HG03558 (cell line): ENCODE results near the gene SMAD3.

ENCODE experiments used
- ATAC-seq: cut with Tn5 transposase; IDR thresholded peaks from one replicate; pipeline ENCODE4 v1.9.1; 2021; ENCODE audit warnings: moderate number of reproducible peaks; ENCODE audit not compliant: unreplicated experiment; ENCODE audit errors: extremely low read depth

SMAD3 gene

DNA sequence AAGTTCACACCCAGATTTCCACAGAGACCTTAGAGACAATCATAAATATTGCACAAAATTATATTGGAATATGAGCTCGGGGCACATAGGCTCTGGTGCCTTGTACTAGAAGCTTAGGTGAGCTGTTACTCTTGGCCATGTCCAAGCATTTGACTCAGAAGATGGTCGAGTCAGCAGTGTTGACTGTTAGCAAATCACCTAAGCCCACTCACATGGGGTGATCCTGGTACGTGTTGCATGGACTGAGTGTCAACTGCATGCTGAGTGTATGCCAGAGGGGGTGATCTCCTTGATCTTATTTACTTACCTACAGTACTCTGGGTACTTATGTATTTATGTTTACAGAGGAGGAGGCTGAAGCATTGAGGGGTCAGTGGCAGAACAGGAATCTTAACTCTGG is 14.0 kb downstream of the SMAD3 start:
- ATAC-seq: no peak

DNA sequence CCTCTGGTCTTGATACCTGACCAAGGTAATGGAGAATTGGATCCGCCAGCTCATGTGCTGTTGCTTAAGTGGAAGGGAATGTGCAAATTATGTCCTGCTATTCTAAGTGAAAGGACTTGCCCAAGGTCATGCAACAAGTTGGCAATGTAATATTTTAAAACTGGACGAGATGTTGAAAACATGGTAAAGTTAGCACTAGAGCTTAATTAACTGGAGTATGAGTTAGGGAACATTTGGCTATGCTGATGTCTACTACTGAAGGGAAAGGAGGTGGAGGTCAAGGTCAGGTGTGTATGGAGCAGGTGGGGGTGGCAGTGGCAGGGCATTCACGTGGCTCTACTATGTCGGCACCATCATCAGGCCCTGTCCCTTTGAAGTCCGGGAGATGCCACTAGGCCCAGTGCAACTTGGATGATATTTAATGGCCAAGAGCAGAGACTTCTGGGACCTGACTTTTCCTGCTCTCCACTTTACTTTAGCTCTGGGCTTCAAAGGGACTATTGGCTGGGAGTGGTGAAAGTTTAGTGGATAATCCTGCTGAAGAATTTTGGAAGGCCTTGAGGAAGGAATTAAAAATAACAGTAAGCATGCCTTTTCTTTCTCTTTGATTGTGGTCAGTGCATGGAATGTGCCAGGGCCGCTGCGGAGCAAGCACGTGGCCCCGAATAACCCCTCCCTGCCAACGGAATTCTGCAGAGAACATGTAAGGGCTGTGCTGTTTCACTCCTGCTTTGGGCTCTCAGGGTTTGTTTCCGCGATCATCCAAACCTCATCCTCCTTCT is 14.9 kb downstream of the SMAD3 start:
- no peak for ATAC-seq

DNA sequence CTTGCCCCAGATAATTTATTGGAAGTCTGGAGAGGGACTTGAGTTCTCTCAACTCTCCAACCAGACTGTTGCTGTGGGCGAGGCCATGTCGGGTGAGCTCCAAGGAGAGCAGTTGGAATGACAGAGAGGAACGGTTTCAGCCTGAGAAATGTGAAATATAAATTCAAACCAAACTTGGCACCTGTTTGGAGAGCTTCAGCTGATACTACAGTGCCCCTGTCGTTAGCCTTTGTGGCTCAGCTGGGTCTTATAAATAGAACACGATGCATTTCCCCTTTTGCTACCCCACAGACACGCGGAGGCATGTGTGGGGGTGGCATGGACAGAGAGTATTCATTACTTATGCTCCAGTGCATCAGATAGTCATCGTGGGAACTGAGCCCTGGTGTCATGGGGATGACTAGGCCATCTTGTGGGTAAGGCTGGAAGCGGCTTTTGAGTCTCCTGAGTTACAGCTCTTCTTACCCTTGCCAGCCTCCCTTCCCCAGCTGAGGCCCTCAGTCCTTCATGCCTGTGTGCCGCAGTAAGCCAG is 15.6 kb downstream of the SMAD3 start:
- no peak for ATAC-seq

DNA sequence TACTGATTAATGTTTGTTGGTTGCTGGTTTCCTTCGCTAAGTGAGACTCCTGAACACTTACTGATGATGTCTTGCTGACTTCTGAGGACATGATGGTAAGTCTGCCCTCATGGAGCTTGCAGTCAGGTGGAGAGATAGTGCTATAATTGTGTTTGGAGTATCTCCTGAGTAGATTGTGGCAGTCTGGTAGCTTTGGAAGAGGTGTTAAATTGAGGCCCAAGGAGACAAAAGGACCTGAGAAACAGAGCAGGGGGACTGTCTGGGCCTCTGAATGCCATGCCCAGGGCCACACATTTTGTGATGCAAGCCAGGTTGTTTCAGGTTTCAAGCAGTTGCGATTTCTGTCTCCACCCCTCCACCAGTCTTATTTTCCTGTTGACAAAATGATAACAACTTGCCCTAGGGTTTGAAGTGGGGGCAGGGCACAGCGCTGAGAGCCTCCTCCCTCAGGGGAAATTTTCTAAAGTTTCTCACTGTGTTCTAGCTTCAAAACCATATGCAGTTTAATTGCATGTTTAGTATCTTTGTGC is 16.7 kb downstream of the SMAD3 start:
- no peak for ATAC-seq

DNA sequence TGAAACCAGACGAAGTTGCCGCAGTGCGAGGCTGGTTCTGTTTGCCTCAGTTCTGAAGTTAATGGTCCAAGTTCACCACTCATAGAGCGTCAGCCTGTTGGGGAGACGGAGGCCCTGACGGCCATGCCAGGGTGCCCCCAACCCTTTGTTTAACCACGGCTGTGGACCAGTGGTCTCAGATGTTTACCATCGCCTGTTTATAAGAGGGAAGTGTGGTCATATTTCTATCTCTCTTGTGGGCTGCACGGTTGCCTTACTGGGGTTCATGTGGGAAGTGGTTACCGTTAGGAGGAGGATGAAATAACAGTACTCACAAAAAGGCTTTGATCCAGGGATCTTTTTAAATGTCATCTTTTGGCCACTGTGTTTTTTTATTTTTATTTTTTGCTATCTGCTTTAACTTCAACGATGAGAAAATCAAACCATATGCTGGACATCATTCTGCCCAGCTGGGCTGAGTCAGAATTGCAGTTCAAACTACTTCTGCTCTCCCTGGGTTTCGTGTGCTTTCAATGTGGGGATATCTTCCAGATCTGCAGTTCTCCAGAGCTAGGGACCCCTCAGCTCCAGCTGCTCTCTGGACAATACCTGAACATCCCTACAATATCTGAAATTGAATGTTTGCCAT is 17.8 kb downstream of the SMAD3 start:
- no peak for ATAC-seq

DNA sequence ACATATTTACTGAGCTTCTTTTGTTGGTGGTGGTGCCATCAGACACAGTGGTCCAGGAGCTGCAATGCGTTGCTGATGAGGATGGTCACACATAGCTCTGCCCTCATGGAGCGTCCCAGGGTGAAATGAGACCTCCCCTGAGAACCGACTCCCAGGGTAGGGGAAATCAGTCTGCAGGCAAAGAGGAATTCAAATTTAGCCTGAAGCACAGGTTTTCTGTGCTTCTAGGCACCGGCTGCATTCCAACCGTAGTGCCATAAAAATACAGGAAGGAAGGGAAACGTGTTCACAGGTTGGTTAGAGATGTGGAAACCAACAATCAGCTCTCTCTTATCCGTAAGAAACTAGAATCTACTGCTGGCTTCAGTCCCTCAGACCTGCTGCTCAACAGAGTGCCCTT is 19.2 kb downstream of the SMAD3 start:
- ATAC-seq: no peak

DNA sequence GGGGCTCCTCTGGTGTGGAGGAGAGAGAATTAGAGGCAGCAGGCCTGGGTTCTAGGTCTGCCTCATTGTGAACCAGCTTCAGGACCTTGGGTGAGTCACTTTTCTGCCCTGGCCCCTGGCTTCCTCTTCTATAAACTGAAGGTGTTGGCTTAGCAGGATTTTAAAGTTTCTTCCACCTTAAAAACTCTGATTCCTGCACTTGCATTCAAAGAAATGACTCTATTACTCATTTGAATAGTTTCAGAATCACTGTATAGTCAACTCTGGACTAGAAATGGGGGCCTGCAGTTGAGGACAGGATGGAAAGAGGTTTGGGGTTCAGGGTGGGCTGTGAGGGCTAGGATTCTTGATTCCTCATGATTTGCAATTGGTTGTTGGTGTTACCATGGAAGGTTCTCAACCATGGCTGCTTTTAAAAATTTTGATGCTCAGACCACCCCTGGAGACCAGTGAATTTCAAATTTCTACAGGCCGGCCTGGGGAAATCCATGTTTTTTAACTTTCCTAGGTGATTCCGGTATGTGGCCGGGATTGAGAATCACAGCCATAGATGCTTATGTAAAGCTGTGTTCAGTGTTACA is 19.9 kb downstream of the SMAD3 start:
- ATAC-seq: no peak

DNA sequence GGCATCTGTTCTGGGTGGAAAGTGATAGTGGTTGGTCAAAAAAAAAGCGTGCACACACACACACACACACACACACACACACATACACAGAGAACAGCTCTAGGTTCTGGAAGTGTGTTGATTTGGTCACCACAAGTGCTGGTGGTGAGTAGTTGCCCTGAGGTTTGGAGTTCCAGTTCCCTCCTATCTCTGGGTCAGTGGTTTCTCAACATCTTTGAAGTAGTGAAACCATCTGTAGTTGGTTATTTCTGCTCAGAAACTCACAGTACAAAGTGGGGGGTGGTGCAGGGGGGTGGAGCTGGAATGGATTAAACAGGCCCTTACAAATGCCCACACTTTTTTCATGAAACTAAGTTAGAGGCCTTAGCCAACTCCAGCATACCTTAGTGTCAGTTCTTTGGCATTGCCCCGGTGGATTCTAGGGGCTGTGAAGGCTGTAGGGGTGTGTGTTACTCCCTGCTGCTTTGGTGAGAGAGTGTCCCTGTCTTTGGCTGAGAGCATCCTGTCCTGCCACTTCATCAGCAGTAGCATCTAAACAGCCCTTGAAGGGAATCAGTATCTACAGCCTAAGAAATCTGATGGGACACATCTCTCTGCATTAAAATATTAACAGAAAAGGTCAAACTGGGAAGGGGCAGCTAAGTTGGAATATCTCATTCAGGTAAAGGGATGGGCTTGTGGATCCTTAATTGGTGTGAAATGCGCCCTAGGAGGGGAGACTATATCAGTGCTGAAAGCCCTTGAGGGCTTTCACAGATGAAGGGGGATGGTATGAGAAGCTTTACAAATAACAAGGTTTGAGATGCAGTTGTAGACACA is 20.6 kb downstream of the SMAD3 start:
- ATAC-seq: peak; percentile 35

DNA sequence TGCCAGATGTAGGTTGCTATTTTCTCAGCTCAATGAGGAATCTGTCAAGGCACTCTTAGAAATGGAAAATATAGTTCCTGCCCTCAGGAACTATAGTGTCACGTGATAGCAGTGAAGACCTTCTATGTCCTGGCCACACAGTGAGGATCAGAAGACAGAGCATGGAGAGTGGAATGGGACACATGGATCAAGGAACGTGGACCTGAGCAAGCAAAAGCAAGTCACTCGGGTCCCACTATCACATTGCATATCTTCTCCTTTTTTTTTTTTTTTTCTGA is 21.2 kb downstream of the SMAD3 start:
- no peak for ATAC-seq

DNA sequence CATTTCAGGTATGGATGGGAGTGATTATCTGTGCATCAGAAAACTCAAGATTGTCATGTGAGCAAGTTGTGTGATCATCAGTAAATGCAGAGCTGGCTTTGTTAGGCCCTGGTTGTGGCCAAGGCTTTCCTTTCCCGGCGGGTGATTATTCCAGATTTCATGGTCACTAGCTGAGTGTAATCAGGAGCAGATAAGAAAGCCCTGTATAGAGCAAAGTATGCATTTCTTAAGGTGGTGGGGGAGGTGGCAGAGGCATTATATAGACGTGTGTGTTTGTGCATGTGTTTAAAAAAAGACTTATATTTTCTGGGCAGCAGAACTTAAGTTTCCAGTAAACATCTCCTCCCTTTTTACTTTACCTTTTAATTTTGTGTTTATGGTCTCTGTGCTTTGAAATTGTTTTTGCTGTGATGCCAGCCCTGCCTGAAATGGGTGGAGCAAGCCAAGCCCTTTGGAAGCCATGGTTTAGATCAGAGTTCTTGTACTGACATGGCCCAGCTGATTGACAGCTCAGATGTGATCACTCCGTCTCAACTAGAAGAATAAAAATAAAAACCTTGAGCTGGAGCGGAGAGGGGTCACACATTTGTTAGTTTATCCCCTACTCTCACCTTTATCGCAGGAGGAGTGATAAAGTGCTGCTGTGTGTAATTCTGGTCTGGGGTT is 22.2 kb downstream of the SMAD3 start:
- ATAC-seq: no peak

DNA sequence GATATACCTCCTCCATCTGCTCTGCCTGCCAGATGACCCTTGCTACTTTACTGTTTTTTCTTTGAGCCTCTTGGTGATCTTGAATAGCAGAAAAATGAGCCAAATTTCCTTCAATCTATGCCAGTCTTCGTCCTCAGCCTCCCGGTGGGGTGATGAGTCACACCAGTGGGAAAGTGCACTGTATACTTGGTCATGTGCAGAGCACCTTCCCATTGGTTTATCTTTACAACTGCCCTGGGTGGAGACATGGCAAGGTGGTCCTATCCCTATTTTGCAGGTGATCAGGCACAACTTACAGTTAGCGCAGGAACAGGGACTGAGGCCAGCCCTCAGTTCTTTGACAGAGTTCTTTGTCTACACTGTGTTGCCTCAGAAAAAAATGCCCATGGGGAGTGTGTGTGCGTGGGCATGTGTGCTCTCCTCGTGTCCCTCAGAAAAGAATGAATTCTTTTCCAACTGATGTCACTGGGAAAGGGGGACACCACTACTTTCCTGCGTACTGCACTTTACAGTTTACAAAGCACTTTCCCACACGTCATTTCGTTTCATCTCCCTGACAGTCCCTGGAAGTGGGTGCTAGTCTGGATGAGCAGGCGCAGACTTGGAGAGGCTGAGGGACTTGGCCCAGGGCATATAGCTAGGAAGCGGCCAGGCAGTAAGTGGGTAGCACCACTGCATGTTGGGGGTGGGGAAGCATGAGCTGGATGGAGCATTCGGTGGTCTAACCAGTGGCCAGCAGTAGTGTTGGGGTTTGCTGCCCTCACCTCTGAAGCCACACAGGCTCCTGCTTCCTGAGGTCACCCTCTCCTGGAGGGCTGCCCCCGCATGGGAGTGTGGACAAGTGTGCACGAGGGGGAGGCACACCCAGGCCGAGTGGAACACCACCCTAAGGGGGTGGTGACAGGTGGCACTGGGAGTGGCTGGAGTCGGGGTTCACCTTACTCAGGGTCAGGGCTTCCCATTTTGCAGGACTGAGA is 24.1 kb downstream of the SMAD3 start:
- no peak for ATAC-seq

DNA sequence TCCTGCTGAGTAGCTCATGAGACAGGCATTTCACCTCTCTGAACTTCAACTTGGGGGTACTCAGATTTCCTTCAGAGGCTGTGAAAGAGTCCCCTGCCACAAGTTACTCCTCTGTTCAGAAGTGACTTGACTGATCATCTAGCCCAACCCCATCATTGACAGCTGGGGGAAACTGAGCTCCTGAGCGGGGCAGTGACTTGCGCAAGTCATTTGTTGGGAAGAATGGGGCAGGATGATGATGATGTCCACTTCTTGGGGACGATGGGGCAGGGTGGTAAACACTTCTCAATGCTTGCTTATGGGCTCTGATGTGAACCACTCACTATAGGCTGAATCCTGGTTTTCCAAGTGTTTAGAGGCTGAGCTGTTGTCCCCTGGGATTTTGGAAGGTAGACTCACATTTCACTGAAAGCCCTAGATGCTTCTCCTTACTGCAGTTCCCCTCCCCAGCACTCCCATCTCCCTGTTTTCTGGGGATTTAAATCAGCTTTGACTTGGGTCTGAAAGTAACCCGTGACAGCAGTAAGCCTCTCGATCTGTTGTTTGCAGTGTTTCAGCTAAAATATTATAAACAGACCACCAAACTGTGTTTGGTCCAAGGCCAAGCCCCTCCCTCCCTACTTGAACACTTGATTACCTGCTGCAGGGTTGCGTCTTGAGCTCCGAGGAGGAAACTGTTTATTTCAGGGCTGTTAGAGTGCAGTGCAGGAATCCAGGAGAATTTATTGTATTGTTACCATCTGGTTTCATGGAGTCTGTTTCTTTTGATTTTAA is 25.1 kb downstream of the SMAD3 start:
- ATAC-seq: no peak

DNA sequence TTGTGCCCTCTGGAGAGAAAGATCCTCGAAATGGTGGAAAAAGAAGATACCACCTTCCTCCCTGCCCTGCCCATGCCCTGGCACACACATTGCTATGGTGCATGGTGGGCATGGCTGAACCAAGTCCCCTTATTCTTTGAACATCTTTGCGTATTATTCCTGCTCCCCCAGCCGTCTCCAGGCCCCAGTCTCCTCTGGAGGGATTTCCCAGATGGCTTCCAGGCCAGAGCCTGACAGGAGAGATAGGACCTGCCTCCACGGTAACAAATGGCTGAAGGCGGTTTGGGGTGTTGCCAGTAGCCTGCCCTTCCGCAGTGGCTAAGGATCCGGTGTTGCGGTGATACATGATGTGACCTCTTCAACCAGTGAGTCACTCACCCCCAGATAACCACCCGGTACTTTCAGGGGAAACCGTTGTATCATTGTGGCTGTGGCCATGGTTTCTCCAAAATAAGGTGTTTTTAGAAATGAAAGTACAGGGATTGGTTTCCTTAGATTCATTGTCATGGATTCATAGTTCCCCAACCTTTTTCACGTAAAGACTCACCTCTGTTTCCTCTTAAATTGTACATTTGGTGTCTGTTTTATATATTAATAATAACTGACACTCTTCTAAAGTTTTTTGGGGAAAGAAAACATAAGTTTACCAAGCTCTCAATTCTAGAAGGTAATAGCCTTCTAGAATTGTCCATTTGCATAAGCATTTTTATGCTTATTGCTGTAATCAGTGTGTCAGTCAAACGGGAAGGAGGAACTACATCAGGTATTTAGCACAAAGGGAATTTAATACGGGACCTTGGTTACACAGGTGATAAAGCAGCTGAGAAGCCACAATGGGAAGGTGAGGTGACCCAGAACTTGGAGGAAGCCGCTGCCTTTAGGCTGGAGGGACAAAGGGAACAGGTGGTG is 25.9 kb downstream of the SMAD3 start:
- peak; percentile 63 for ATAC-seq

DNA sequence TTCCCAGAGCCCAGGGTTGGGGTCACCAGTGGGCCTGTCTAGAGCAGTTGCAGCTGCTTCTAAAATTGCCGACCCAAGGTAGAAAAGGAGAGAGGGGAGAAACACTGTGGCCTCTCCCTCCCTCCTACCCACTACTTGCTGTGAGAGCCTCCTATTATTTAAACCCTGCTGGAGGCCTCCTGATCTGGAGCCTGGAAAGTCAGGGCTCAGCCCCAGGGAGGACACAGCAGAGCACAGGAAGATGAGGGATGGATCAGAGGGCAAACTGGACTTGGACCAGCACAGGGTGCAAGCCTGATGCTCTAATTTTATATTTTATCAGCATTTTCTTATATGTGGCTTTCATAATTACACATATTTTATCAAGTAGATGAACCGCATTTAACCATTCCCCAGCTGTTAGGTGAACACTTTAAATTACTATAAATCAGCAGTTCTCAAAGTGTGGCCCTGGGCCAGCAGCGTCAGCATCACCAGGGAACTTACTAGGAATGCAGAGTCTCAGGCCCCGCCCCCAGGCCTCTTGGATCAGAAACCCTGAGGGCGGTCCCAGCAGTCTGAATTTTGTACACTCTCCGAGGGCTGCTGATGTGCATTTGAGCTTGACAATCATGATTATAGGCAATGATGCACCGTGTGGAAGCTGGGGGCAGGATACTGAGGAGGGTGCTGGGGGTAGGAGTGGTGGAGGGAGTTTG is 26.7 kb downstream of the SMAD3 start:
- no peak for ATAC-seq

DNA sequence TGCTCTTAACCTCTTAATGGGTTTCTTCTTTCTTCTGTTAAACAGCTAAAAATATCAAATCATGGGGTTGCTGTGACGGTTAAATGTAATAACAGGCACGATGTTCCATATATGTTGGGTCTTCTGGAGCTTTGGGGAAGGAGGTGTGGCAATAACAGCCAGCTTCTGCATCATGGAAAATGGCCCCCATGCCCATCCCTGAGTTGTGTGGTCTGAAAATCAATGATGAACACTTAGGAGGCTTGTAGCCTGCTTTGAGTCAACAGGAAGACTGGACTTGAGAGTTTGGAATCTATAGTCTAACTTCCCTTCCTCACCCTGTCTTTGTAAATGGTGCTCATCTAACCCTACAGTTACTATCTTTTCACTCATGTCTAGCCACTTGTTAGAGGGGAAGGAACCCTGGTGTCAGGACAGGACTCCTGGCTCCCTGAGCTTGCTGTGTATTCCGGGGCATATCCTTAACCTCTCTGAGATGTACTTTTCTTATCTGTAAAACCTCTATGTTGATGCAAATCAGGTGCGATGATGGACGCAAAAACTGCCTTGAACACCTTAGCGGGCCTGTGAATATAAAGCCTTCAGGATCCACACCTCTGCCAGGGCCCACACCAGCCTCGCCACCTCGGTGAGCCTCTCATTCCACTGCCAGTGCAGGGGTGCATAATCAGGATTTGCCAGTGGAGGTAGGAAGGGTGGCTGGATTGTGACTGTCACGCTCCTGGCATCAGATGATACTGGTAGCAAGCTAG is 27.5 kb downstream of the SMAD3 start:
- no peak for ATAC-seq

DNA sequence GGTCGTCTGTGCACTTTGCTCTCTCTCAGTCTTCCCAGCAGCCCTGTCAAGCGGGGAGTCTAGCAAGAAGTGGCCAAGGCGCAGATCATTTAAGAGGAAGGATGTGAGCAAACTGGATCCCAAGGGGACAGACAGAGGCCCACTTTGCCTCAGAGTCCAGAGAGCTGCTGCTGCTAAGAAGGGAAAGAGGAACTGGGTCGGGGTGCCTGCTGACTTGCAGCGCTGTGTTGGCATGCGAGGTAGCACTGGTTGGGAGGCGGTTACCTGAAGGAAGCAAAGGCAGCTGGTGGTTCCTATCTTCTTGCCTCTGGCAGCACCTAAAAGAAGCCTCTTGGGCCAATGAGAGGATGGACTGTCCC is 28.1 kb downstream of the SMAD3 start:
- ATAC-seq: no peak
